CD4-positive, alpha-beta T cell treated with Interferon gamma for 1 hour (primary cell): ENCODE data around the gene SULT2A1.
"Not testable (repeated sequence)": the region's sequence is repeated elsewhere in the genome, so short reads cannot be mapped to it uniquely, and the experiment has no call there.

Experiments used
- DNase-seq: peaks from one replicate; pipeline ENCODE4 v3.0.0-alpha.2; 2020

Gene SULT2A1, protein sequence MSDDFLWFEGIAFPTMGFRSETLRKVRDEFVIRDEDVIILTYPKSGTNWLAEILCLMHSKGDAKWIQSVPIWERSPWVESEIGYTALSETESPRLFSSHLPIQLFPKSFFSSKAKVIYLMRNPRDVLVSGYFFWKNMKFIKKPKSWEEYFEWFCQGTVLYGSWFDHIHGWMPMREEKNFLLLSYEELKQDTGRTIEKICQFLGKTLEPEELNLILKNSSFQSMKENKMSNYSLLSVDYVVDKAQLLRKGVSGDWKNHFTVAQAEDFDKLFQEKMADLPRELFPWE

DNA sequence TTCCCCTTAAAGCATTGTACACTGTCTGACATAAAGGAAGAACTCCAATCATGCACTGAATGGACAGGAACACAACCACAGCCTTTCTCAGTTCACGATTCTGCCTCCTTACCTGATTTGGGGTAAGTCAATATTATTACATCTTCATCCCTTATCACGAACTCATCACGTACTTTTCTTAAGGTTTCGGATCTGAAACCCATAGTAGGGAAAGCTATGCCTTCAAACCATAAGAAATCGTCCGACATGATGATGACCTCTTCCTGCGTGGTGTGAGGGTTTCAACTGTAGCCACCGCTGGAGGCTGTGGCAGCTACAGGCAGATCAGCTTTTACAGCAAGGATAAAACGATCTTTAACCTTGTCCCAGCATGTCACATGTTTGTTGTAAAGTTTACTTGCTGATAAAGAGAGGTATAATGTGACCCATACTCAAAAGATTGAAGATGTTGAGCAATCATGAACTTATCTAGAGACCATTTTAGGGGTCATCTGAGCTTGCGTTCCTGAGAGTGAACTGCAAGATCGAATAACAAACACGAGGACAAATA lies at the start of gene SULT2A1:
TSS of gene SULT2A1 (minus strand) at position 306 of the 550 bp plus-strand sequence. CDS start at position 248, 58 bp downstream.
- no peak for DNase-seq

DNA sequence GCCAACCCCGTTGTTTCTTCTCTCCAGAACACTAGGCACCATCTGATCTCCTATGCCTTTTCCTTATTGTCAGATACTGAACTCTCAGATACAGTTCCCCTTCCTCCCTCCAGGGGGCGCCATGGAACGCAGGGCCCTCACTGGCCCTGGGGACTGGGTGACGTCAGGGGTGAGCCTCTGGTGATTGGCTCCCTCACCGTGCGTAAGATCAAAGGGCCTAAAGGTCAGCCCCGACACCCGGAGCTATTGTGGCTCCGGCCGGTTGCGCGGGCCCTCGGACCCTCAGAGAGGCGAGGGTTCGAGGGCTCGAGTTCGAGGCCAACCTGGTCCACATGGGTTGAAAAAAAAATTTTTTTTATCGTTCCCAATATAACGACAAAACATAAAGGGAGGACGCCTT lies 42.5 kb upstream of the SULT2A1 start:
- DNase-seq: not testable (repeated sequence)

DNA sequence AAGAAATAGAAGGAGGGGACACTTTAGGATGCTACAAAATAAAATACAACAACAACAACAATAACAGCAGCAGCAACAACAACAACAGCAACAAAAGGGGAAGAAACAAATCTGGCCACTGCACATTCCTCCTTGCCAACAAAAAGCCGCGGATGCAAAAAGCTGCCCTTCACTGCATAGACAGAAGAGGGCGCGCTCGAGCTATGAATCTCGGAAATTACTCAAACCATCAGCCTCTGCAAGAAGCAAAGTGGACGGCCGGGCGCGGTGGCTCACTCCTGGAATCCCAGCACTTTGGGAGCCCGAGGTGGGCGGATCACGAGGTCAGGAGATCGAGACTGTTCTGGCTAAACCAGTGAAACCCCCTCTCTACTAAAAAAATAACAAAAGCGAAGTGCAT lies 34.0 kb upstream of the SULT2A1 start:
- not testable (repeated sequence) for DNase-seq

DNA sequence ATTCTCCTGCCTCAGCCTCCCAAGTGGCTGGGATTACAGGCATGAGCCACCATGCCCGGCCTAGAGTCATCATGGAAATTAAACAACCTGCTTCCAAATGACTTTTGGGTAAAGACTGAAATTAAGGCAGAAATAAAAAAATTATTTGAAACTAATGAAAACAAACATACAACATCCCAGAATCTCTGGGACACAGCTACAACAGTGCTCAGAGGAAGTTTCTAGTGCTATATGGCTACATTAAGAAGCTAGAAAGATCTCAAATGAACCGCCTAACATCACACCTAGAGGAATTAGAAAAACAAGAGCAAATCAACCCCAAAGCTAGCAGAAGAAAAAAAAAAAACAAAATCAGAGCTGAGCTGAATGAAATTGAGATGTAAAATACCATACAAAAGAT lies 24.1 kb upstream of the SULT2A1 start:
- DNase-seq: not testable (repeated sequence)

DNA sequence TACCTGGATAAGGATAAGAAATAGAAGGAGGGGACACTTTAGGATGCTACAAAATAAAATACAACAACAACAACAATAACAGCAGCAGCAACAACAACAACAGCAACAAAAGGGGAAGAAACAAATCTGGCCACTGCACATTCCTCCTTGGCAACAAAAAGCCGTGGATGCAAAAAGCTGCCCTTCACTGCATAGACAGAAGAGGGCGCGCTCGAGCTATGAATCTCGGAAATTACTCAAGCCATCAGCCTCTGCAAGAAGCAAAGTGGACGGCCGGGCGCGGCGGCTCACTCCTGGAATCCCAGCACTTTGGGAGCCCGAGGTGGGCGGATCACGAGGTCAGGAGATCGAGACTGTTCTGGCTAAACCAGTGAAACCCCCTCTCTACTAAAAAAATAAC lies 23.2 kb upstream of the SULT2A1 start:
- peak; percentile 59 for DNase-seq

DNA sequence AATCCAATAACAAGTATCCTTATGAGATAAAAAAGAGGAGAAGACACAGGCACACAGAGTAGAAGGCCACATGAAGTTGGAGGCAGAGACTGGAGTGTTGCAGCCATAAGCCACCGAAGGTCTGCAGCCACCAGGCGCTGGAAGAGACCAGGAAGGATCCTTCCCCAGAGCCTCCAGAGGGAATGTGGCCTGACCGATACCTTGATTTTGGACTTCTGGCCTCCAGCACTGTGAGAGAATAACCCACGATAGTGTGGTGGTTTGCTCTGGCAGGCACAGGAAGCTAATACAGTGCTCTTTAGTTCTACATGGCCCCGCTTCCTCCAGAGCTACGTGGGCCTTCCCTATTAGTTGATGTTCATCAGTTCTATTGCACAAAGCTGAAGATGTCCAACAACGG lies 15.3 kb upstream of the SULT2A1 start:
- no peak for DNase-seq

DNA sequence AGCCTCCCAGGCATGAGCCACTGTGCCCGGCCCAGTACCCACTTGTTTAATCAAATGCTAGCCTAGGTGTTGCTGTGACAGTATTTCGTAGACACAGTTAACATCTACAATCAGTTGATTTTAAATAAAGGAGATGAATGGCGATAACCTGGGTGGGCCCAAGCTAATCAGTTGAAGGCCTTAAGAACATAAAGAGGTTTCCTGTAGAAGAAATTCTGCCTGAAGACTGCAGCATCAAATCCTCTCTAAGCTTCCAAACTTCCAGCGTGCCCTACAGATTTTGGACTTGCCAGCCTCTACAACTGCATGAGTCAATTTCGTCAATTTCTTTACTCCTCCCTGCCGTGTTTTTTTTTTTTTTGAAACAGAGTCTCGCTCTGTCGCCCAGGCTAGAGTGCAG lies 13.2 kb upstream of the SULT2A1 start:
- DNase-seq: no peak

DNA sequence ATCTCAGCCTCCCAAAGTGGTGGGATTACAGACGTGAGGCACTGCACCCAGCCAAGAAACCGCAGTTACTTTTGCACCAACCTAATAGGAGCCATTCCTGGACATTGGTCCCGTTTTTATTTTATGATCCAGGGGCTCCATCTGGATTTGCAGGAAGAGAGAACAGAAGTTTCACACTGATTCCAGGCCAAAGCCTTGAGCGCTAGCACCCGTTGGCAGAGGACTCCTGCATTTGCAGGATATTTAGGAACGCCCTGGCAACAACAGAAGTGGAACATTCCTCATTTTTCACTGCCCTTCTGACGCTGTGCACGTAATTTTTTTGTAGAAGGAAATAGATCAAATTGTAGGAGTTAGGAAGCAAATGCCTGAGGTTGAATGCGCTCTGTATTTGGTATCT lies 11.7 kb upstream of the SULT2A1 start:
- DNase-seq: no peak

DNA sequence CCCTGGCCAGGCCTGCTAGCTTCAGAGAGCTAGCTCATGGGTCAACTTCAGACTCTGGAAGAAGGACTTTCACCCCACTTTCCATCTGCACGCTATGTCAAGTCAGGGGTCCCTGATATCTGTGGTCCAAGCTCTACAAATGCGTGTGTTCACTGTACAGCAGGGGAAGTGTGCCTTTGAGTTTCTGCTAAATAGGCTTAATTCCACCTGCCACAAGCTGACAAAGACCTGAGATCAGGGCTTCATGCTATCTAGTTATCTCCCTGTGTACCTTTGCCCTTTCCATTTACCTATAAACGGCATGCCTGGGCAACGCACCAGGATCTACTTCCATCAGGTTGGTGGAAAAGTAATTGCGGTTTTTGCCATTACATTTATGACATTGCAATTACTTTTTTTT lies 10.7 kb upstream of the SULT2A1 start:
- DNase-seq: no peak

DNA sequence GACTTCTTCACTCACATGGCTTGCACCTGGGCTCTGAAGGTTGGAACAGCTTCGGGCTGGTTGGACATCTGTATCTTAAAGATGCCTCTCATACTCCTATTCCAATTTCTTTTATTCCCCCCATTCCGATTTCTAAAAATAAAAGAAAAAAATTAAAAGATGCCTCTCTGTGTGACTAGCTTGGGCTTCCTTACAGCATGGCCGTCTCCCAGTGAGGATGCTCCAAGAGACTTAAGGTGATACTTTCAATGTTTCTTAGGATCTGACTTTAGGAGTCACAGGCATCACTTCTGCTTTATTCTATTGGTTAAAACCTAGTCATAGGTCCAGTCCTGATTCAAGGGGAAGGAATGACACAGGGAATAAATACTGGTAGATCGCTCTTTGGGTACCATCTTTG lies 9.9 kb upstream of the SULT2A1 start:
- DNase-seq: no peak

DNA sequence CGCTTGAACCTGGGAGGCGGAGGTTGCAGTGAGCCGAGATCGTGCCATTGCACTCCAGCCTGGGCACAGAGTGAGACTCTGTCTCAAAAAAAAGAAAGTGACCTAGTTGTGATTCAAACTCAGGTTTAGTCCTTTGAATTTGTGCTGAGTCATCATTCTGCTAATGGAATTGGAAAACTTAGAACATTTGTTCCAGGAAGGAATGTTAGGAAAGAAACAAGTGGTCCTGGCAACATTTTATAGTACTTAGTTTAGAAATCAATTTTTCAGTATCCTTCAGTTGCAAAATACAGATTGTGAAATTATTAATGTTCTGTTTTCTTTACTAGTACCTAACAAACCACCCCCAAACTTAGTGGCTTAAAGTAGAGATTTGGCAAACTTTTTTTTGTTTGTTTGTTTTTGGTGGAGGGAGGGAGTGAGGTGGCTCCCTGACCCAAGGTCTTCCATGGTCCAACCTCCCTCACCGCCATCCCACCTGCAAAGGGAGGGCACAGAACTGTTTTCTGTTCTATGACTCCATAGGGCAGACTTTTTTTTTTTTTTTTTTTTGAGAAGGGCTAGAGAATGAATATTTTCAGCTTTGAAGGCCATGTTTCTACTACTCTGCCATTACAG lies 9.2 kb upstream of the SULT2A1 start:
- DNase-seq: no peak

DNA sequence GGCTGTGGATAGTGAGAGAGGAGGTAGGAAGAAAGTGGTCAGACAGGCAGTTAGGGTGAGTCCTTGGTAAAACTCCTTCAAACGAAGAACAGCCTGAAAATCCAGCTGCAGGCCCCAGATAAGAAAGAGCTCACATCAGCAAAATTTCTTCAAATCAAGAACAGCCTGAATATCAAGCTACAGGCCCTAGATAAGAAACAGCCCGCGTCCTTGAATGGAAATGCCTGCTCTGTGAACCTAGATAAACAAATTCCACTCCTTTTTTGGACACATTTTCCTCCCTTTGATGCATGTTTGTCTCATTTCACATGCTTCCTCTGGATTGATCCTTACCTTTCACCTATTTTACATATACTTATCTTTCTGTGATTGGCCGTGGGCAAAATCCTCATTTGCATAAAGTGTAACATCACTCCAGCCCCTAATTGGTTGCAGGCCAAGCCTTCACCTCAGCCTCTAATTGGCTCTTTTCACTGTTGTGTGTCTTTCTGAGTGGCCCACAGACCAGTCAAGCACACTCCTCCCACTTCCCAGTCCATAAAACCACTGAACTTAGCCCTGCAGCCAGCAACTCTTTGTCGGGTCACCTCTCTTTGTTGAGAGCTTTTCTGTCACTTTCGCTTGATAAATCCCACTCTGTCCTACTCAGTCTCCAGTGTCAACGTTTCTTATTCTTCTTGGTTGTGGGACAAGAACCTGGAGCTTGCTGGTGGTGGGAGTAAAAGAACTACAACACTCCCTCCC lies 6.0 kb upstream of the SULT2A1 start:
- no peak for DNase-seq

DNA sequence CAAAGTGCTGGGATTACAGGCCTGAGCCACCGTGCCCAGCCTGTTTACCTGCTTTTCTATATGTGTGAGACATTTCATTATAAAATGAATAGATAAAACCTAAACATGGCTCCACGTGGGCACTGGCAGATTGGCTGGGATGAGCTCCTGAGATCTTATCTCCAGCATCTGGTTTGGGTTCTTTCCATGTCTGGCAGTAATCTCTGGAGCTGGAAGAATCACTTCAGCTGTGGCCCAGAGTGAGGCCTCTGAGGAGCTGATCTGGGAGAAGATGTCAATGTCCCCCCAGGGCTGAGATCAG lies 5.5 kb upstream of the SULT2A1 start:
- no peak for DNase-seq

DNA sequence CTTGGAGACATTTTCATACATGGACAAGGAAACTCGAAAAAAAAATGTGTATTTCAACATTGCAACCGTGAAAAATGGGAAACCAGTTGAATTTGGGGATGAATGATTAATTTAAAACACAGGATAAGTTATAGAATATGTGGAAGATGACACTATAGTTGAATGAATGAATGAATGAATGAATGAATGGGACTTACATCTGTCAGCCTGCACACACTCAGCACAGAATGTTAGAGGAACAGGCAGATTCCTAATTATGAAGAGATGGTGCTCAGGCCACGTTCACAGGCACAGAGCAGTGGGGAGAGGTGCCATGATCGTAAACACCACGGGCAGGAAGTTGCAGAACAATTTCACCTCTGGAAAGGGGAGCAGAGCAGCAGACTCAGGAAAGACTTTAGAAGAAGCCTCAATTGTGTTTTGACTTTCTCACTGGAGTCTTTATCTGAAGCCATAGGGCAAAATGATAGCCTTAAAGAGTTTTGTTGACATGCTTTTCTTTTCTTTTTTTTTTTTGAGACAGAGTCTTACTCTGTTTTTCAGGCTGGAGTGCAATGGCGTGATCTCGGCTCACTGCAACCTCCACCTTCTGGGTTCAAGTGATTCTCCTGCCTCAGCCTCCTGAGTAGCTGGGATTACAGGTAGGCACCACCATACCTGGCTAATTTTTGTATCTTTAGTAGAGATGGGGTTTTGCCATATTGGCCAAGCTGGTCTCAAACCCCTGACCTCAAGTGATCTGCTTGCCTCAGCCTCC lies 4.9 kb upstream of the SULT2A1 start:
- no peak for DNase-seq

DNA sequence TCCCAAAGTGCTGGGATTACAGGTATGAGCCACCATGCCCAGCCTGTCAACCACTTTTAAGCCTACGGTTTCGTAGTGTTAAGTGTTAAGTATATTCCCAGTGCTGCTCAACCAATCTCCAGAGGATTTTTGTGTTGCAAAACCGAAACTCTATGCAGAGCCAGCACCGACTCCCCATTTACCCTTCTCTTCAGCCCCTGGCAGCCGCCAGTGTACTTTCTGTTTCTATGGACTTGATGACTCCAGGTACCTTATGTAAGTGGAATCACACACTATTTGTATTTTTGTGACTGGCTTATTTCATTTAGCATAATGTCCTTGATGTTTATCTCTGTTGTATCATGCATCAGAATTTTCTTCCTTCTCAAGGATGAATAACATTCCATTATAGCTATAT lies 1.1 kb downstream of the SULT2A1 start:
- no peak for DNase-seq

DNA sequence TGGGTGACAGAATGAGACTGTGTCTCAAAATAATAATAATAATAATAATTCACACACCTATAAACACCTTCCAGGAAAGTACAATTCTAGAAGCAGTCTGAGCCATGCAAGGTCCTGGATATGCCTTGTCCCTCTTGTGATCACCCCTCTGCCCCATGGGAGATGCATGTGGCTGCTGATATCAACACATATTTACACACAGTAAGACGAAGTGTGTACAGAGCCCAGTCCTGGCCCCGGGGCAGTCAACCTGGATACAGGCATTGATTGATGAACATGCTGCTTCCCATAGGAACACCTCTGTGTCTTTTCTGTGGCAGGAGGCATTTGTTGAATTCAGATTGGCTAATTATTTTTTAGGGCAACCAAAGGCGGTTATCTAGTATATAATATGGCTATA lies 3.2 kb downstream of the SULT2A1 start:
- no peak for DNase-seq

DNA sequence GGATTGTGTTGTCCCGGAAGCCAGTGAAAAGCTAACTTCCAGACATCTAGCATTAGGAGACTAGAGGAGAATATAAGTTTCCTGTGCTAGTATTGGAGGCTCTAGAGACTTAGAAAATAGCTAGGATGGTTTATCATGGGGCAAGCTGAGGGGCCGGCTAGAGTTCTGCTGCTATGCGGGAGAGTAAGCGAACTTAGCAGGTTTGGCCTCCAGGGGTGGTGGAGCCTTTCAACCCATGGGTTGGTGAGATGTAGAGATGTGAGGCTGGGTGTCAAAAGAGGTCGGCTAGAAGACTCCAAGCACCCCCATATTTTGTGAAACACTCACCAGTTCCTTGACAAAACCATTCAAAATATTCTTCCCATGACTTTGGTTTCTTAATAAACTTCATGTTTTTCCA lies 4.4 kb downstream of the SULT2A1 start:
- DNase-seq: no peak

DNA sequence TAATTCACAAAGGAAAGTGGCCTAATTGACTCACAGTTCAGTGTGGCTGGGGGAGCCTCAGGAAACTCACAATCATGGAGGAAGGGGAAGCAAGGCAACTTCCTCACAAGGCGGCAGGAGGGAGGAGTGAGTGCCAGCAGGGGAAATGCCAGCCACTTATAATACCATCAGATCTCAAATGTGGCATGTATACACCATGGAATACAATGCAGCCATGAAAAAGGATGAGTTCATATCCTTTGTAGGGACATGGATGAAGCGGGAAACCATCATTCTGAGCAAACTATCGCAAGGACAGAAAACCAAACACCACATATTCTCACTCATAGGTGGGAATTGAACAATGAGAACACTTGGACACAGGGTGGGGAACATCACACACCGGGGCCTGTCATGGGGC lies 6.7 kb downstream of the SULT2A1 start:
- not testable (repeated sequence) for DNase-seq

DNA sequence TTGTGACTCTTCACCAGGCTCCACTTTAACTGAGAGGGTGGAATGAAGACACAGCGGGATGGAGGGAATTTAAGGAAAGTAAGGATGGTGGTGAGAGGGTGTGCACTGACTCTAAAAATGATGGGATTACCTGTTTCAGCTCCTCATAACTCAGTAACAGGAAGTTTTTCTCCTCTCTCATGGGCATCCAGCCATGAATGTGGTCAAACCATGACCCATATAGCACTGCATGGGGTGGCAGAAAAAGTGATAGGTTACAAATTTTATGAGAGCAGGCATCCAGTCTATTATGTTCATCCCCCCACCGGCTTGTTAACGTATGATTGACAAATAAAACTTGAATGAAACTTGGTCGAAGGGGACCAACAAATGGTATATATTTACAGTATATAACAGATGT lies 7.2 kb downstream of the SULT2A1 start:
- DNase-seq: no peak

DNA sequence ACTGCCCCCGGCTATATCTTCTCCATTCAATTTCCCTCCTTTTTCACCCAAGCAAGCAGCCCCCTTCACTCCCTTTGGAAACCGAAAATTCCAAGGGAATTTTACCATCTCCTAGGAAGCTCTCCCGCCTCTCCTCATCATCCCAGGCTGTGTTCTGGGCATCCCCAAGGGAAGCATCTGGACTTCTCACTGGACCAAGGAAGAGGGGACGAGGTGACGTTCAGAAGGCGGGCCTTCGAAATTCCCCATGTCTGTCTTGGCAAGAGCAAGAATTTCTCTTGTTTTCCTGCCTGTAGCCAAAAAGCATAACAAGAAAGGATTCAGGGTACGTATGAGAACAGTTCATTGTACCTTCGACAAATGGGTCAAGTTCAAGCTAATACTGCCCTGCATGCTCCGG lies 20.9 kb downstream of the SULT2A1 start:
- DNase-seq: no peak

DNA sequence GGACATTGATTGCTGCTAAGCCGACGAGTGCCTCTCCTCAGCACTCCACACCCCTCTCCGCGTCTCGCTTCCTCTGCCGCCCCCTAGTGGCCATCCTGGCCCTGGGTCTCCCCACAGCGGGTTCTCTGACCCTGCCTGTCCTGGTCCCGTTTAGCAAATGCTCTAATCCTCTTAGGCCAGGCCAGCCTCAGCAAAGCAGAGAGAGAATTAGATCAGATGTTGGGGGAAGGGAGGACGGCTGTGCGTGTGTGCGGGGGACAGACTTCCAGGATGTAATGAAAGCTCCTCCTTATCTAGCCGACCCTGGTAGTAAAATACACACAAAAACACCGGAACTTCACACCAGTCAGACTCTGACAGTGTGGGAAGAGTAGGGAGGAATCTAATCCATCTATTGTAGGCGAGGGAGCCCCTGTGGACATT lies 22.6 kb downstream of the SULT2A1 start:
- DNase-seq: peak; percentile 59

DNA sequence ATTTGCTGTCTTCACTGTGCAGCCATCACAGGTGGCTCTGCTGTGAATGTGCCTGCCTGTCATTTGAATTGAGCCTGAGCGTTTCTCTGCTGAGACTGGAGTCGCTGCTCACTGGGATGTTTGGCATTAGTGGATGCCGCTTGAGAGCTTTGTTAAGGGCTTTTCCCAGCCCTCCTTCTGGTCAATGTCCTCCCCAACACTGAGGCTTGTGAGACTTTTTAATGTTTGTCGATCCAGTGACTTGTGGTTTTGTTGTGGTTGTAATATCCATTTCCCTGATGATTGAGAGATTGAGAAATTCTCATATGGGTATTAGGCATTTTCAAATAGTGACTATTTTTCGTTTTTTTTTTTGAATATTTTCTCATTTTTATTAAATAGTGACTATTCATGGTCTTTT lies 24.5 kb downstream of the SULT2A1 start:
- DNase-seq: no peak

DNA sequence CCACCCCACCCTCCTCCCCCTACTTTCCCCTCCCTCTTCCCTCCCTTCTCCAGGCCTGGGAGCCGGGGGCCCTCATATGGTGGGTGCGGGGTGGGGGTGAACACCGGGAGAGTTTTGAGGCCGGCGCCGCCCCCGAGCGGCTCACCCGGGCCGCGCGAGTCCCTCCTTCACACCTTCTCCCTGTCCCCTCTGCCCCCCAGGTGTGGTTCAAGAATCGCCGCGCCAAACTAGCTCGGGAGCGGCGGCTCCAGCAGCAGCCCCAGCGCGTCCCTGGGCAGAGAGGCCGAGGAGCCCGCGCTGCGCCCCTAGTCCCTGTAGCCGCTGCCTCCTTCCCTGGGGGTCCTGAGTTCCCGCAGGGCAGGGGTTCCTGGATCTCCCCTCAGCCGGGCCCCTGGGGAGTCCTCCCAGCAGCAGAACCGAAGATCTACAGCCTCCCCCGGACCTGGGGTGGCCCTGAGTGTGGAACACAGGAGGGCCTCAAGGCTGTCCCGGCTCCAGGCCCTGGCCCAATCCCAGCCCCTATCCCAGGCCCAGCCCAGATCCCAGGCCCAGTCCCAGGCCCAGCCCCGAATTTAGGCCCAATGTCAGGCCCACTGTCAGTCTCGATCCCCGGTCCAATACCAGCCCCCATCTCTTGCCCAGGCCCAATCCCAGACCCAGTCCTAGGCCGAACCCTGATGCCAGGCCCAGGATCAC lies 25.4 kb downstream of the SULT2A1 start:
- DNase-seq: no peak
